Hippocampal formation (tissue), 2 donors: ENCODE measurements around the gene GLG1.
"Not testable (repeated sequence)": the region's sequence is repeated elsewhere in the genome, so short reads cannot be mapped to it uniquely, and the experiment has no call there.

Experiments used
- DNase-seq, 2 donors: peaks; one replicate each; lab custom pipeline; 2025; lab: John Stamatoyannopoulos, UW

Gene GLG1

GRCh38 chr16:74537746-74538145, 69.2 kb downstream of the GLG1 start:
- not testable (repeated sequence) for DNase-seq

- not testable (repeated sequence) for DNase-seq
Observed at GRCh38 chr16:74534650-74535049, 72.3 kb downstream of the GLG1 start.

- no peak for DNase-seq
Observed at GRCh38 chr16:74524926-74525325, 82.0 kb downstream of the GLG1 start.

- no peak for DNase-seq
Observed at GRCh38 chr16:74524117-74524516, 82.8 kb downstream of the GLG1 start.

- DNase-seq, result not testable (repeated sequence)
Observed at GRCh38 chr16:74523706-74524105, 83.2 kb downstream of the GLG1 start.

- no peak for DNase-seq
Observed at GRCh38 chr16:74522160-74522559, 84.8 kb downstream of the GLG1 start.

GRCh38 chr16:74521691-74522090, 85.2 kb downstream of the GLG1 start:
- DNase-seq, result peak; percentile 27 to 40

GRCh38 chr16:74518934-74519333, 88.0 kb downstream of the GLG1 start:
- DNase-seq, result not testable (repeated sequence)

GRCh38 chr16:74511961-74512360, 95.0 kb downstream of the GLG1 start:
- DNase-seq, result no peak

- DNase-seq, result no peak
Observed at GRCh38 chr16:74505011-74505410, 101.9 kb downstream of the GLG1 start.

GRCh38 chr16:74503412-74503811, 103.5 kb downstream of the GLG1 start:
- no peak for DNase-seq

GRCh38 chr16:74501484-74502478, 105.1 kb downstream of the GLG1 start:
- peak; percentile 16 to 85 for DNase-seq

- DNase-seq, result peak in 1 of 2 donors; percentile 74
Observed at GRCh38 chr16:74500907-74501306, 106.0 kb downstream of the GLG1 start.

- DNase-seq, result no peak
Observed at GRCh38 chr16:74499114-74499513, 107.8 kb downstream of the GLG1 start.

GRCh38 chr16:74497761-74498160, 109.2 kb downstream of the GLG1 start:
- DNase-seq, result no peak

GRCh38 chr16:74496054-74496453, 110.9 kb downstream of the GLG1 start:
- DNase-seq, result no peak

GRCh38 chr16:74492976-74493375, 113.9 kb downstream of the GLG1 start:
- no peak for DNase-seq

- DNase-seq, result no peak
Observed at GRCh38 chr16:74487634-74488495, 119.0 kb downstream of the GLG1 start.

- no peak for DNase-seq
Observed at GRCh38 chr16:74485916-74486315, 121.0 kb downstream of the GLG1 start.

GRCh38 chr16:74480150-74481029, 126.5 kb downstream of the GLG1 start:
- no peak for DNase-seq

GRCh38 chr16:74477226-74477625, 129.7 kb downstream of the GLG1 start:
- DNase-seq, result no peak

GRCh38 chr16:74474416-74474815, 132.5 kb downstream of the GLG1 start:
- DNase-seq, result no peak
